RWPE2 (cell line): Measurements from ENCODE around the gene KRTAP19-2.
"Not testable (repeated sequence)": the region's sequence is repeated elsewhere in the genome, so short reads cannot be mapped to it uniquely, and the experiment has no call there.

Experiments
- ATAC-seq: fragments of 200-7000 bp; cut with Tn5 transposase; 3 replicates; pipeline ENCODE4 v1.9.1; 2021; ENCODE audit warnings: low read depth
- DNase-seq: peaks from one replicate; pipeline ENCODE4 v3.0.0-alpha.2; 2020; ENCODE audit warnings: low spot score
- H3K27ac ChIP-seq: fragments of 450-650 bp; 2 replicates; pipeline ENCODE4 v1.5.1; 2017; ENCODE audit warnings: mild to moderate bottlenecking; ENCODE audit not compliant: poor library complexity, severe bottlenecking
- H3K27me3 ChIP-seq: fragments of 250-450 bp; sonication (Bioruptor Pico); 2 replicates; pipeline ENCODE4 v1.5.1; 2021; ENCODE audit warnings: mild to moderate bottlenecking, moderate library complexity; ENCODE audit not compliant: insufficient read depth, poor library complexity, severe bottlenecking
- H3K36me3 ChIP-seq: fragments of 250-450 bp; sonication (Bioruptor Pico); 2 replicates; pipeline ENCODE4 v1.5.1; 2020; ENCODE audit warnings: low read depth, mild to moderate bottlenecking, moderate library complexity
- H3K4me1 ChIP-seq: fragments of 250-450 bp; sonication (Bioruptor Pico); 2 replicates; pipeline ENCODE4 v1.5.1; 2021; ENCODE audit warnings: mild to moderate bottlenecking, moderate library complexity; ENCODE audit not compliant: insufficient read depth, poor library complexity, severe bottlenecking
- H3K4me3 ChIP-seq: fragments of 250-450 bp; sonication (Bioruptor Pico); 2 replicates; pipeline ENCODE4 v1.5.1; 2021; ENCODE audit warnings: mild to moderate bottlenecking, moderate library complexity; ENCODE audit not compliant: severe bottlenecking
- H3K9me3 ChIP-seq: fragments of 250-450 bp; sonication (Bioruptor Pico); 2 replicates; pipeline ENCODE4 v1.5.1; 2021; ENCODE audit warnings: mild to moderate bottlenecking, moderate library complexity; ENCODE audit not compliant: severe bottlenecking
- TF ChIP-seq, protein P1 (sequence below): fragments of 450-650 bp; IDR thresholded peaks from one replicate; pipeline ENCODE4 v1.5.1; 2017; ENCODE audit warnings: mild to moderate bottlenecking, moderate library complexity; ENCODE audit not compliant: poor library complexity, severe bottlenecking

KRTAP19-2 gene, protein sequence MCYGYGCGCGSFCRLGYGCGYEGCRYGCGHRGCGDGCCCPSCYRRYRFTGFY

DNA sequence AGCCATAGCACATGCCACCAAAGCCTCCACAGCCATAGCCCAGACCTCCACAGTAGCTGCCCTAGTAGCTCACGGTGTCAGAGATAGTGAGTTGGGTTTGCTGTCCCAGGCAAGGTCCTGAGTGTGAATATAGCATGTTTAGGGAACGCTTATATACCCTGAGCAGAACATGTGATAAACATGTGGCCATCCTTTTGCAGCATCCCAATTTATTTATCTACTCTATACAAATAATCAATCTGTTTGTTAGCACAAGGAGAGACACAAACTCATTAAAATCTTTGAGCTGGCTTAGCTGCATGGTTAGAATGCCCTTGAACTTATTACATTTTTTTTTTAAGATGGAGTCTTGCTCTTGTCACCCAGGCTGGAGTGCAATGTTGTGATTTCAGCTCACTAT is at the start of gene KRTAP19-2:
Gene KRTAP19-2, minus strand, starts transcription at position 101 of the 400 bp plus-strand sequence. Its CDS starts 88 bp downstream, at position 13.
- H3K4me1 ChIP-seq: no peaks in the 10 kb centered on the region
- H3K27me3 ChIP-seq: no peaks in the 10 kb centered on the region
- no peak within 1 kb of the TSS for H3K4me3 ChIP-seq
- DNase-seq (no peak), ATAC-seq (no peak)
- H3K27ac ChIP-seq: no peak within 1 kb of the TSS
- no peaks in the 10 kb centered on the region for H3K9me3 ChIP-seq
- no peaks in the 10 kb centered on the region for H3K36me3 ChIP-seq
- TF ChIP-seq, protein P1, sequence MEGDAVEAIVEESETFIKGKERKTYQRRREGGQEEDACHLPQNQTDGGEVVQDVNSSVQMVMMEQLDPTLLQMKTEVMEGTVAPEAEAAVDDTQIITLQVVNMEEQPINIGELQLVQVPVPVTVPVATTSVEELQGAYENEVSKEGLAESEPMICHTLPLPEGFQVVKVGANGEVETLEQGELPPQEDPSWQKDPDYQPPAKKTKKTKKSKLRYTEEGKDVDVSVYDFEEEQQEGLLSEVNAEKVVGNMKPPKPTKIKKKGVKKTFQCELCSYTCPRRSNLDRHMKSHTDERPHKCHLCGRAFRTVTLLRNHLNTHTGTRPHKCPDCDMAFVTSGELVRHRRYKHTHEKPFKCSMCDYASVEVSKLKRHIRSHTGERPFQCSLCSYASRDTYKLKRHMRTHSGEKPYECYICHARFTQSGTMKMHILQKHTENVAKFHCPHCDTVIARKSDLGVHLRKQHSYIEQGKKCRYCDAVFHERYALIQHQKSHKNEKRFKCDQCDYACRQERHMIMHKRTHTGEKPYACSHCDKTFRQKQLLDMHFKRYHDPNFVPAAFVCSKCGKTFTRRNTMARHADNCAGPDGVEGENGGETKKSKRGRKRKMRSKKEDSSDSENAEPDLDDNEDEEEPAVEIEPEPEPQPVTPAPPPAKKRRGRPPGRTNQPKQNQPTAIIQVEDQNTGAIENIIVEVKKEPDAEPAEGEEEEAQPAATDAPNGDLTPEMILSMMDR: no peak

DNA sequence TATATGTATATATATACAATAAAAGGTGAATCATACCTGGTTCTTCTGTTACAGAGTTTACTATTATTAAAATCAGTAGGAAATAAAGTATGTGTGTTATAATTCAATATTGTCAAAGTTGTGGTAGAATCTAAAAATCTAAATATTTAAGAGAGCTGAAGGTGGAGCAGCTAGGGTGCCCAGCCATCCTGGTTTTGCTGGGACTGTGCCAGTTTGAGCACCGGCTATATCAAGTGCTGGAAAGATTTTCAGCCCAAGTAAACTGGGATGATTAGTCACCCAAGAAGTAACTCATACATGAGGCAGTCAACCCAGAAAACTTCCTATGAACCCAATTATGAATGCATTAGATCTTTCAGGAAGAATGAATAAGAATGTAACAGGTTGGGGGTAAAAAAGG is 31.6 kb upstream of the KRTAP19-2 start:
- no peaks in the 10 kb centered on the region for H3K9me3 ChIP-seq
- no peak overlapping the region for H3K27ac ChIP-seq
- no peaks in the 10 kb centered on the region for H3K36me3 ChIP-seq
- peaks cover 3% of the 10 kb centered on the region for H3K27me3 ChIP-seq
- no peaks in the 10 kb centered on the region for H3K4me1 ChIP-seq
- DNase-seq: no peak
- TF ChIP-seq, protein P1: no peak
- ATAC-seq: no peak
- H3K4me3 ChIP-seq: no peak overlapping the region

DNA sequence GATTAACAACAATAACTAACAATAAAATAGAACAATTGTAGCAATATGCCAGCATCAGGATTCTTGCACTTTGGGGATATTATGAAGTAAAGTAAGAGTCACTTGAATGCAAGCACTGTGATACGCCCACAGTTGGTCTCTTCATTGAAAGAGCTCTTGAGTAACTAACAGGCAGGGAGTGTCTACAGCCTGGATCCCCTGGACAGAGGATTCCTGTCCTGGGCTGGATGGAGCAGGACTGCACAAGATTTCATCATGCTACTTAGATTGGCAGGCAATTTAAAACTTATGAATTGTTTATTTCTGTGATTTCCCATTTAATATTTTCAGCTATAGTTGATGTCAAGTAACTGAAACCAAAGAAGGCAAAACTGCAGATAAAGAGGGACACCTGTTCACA is 28.4 kb upstream of the KRTAP19-2 start:
- H3K4me3 ChIP-seq: no peak overlapping the region
- no peak for DNase-seq
- no peaks in the 10 kb centered on the region for H3K4me1 ChIP-seq
- H3K36me3 ChIP-seq: no peaks in the 10 kb centered on the region
- no peak overlapping the region for H3K27ac ChIP-seq
- ATAC-seq: no peak
- no peaks in the 10 kb centered on the region for H3K9me3 ChIP-seq
- TF ChIP-seq, protein P1: no peak
- peaks cover 3% of the 10 kb centered on the region for H3K27me3 ChIP-seq

DNA sequence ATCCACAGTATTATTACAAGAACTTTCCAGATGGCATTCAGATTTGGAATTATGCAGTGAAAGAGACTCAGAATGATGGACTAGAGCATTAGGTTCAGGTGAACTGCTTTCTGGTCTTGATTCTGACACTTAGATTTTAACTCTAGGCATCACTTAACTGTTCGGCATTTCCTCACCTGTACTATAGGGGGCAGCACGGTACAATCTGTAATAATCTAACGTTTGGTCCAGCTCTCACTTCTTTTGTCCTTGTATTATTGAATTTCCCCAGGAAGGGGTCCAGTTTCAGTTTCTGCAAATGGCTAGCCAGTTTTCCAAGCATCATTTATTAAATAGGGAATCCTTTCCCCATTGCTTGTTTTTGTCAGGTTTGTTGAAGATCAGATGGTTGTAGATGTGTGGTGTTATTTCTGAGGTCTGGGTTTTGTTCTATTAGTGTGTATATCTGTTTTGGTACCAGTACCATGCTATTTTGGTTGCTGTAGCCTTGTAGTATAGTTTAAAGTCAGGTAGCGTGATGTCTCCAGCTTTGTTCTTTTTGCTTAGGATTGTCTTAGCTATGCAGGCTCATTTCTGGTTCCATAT is 18.5 kb upstream of the KRTAP19-2 start:
- H3K9me3 ChIP-seq, H3K4me1 ChIP-seq, H3K27me3 ChIP-seq, ATAC-seq, H3K4me3 ChIP-seq, DNase-seq, H3K36me3 ChIP-seq, H3K27ac ChIP-seq: not testable (repeated sequence)
- TF ChIP-seq, protein P1: peak; percentile 73

DNA sequence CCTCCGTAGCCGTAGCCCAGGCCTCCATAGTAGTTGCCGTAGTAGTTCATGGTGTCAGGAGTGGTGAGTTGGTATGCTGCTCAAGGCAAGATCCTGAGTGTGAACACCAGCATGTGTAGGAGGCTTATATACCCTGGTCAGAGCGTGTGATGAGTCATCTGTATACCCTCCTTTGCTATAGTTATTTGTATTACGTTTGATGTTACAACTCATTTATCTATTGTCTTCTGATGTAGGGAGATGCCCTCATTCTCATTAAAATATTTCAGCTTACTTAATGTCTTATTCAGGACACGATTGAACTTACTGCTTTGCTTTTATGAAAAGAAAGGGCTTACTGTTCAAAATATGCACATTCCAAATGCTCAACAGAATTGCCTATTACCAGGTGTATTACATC is 14.8 kb upstream of the KRTAP19-2 start, which contains the start of gene KRTAP19-5:
Gene KRTAP19-5, minus strand, starts transcription at position 101 of the 400 bp plus-strand sequence. Its CDS starts 51 bp downstream, at position 50.
- ATAC-seq (no peak), DNase-seq (no peak)
- H3K4me3 ChIP-seq: no peak within 1 kb of the TSS
- H3K4me1 ChIP-seq: no peaks in the 10 kb centered on the region
- H3K36me3 ChIP-seq: no peaks in the 10 kb centered on the region
- H3K27me3 ChIP-seq: no peaks in the 10 kb centered on the region
- no peak within 1 kb of the TSS for H3K27ac ChIP-seq
- H3K9me3 ChIP-seq: no peaks in the 10 kb centered on the region
- TF ChIP-seq, protein P1: no peak
